NCI-H1694 treated with DMSO at 0.1 percent for 48 hours (cell line): ENCODE data around the gene DAPK2.

Source experiments
- DNase-seq: peaks from one replicate; lab custom pipeline; 2025; lab: John Stamatoyannopoulos, UW

Gene DAPK2

DNA sequence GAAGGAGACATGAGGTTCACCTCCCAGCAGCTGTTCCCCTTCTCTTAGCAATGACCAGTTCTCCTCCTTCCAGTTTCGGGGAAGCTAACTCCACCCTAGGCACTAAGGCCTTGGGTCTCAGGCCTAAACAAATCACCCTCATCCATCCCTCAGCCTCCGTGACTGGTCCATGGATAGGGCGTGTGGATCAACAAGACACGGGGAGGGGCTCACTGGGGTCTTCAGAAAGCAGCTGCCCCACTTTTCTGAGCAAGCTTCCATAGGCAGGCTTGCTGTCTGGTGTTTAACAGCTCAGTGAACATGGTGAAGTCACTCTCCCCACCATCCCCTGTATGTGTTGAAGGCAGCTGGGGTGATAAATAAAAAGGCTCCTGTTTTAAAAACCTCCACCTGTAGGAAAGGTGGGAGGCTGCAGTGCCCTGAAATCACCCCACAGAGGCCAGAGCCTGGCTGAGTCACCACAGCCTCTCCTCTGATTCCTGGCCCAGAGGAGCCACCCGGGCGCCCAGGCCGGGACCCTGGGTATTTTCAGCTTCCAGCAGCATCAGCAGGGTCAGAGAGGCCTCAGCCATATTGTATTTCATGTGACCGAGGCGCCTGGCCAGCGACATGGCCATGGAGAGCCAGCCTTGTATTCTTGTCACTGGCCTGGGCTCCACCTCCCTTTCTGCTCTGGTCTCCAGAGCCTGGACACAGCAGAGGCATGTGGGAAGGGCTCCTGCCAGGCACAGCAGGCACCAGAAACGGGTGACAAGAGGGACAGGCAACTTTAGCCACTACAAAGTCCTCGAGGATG is 152.2 kb downstream of the DAPK2 start:
- DNase-seq, result no peak

- DNase-seq, result no peak
These were observed 153.4 kb downstream of the DAPK2 start for GRCh38 chr15:63892794-63893441.

GRCh38 chr15:63891768-63892133 is 154.5 kb downstream of the DAPK2 start:
- DNase-seq, result no peak

- peak; percentile 57 for DNase-seq
These were observed 155.1 kb downstream of the DAPK2 start for GRCh38 chr15:63891079-63891767.

DNA sequence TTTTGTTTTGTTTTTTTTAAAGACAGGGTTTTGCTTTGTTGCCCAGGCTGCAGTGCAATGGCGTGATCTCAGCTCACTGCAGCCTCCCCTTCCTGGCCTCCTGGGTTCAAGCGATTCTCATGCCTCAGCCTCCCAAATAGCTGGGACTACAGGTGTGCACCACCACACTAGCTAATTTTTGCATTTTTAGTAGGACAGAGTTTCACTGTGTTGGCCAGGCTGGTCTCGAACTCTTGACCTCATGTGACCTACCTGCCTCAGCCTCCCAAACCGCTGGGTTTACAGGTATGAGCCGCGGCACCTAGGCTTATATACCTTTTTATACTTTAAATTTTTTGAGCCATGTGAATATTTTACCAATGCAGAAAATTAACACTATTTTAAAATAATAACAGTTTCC is 155.7 kb downstream of the DAPK2 start:
- DNase-seq, result no peak

- no peak for DNase-seq
These were observed 156.5 kb downstream of the DAPK2 start for GRCh38 chr15:63889831-63890230.

DNA sequence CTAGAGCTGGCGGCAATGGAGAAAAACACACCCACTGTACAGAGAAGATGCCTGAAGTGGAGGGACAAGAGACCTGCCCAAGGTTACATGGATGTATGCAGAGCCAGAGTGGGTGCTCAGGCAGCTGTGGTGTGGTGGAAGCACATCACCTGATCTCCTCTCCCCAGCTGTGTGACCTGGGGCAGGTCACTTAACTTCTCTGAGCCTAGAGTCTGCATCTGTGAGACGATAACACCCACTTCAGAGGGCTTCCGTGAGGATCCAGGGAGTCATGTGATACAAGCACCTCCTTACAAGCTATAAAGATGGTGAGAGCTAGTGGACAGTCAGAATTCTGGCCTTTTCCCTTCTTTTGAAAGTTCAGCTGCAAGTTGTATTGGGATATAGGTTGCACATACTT is 157.5 kb downstream of the DAPK2 start:
- no peak for DNase-seq

GRCh38 chr15:63888146-63888545 is 158.1 kb downstream of the DAPK2 start:
- no peak for DNase-seq

DNA sequence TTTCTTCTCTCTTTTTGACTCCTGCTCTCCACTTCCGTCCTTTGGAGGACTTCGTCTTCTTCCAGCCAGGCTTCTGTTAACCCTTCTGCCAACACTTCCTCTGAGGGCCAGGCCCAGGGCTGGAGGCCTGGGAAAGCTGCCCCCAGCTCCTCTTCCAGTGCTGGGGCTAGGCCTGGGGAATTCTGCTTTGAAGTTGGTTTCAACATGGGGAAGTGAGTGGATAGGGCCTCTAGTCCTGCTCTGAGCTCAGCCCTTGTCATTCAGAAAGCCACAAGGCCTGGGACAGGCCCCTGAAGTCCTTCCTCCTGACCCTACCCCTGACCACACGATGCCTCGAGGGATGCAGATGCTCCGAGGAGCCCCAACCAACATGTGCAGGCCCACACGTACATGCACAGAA is 158.7 kb downstream of the DAPK2 start:
- DNase-seq, result no peak

DNA sequence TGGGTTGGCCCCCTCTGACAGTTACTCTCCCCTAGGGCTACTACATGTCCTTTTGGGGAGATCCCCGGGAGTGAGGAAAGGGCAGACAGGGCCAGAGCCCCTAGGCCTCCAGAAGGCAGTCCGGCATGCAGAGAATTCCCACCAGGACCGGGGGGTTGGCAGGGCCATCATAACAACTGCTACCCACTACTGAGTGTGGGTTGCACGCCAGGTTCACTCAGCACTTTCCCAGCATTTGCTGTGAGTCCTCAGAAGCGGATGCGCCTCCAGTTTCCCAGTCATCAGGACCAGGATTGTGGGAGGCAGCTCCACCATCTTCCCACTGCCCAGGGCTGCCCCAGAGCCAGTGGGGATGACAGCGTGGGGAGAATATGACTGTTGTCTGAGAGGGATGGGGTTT is 161.3 kb downstream of the DAPK2 start:
- DNase-seq, result no peak

DNA sequence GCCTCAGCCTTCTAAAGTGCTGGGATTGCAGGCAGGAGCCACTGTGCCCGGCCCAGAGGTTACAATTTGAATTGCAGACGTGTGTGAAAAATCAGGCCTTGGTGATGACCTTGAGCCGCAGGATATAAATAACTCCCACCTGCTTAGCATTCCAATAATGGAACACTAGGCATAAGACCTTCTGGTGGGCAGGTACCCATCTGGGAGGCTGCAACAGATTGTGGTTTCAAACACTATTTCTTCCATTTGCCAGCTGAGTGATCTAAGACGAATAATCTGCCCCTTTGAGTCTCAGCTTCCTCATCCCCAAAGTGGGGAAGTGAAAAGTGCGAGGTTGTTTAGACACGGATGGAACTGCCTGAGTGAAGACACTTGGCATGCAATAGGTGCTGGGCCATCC is 164.9 kb downstream of the DAPK2 start:
- no peak for DNase-seq

GRCh38 chr15:63880744-63881143 is 165.5 kb downstream of the DAPK2 start:
- no peak for DNase-seq

DNA sequence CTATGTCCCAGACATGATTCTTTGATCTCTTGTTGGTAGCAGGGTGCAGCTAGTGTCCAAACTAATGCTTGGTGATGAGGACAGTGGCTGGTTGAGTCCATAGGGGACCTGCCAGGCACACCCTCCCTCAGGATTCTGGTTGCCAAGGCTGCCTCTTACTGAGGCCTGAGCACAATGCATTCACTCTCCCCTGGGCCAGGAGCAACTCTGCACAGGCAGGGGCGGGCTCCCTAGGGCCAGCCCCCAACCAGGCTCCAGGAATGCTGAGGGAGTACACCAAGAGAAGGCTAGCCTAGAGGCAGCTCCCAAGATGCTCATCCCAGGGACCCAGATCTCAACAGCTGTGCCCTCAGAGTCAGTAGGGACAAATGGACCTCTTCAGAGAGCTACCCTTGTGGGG is 166.3 kb downstream of the DAPK2 start:
- DNase-seq, result no peak

DNA sequence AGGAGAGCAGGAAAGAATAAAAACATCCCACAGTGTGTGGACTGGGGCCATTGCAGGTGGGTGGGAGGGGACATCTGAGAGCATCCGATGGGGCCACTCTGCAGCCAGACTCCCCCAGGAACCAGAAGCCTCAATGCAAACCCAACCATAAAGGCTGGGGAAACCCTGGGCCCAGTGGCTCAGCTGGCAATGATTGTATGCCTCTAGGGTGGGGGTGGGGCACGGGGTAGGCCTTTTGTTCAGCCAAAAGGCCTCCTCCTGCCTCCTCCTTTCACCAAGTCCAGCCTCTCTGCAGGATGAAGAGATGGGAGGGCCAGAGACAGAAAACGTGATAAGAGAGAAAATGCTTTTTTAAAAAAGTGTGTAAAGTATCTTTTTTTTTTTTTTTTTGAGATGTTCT is 167.1 kb downstream of the DAPK2 start:
- no peak for DNase-seq

DNA sequence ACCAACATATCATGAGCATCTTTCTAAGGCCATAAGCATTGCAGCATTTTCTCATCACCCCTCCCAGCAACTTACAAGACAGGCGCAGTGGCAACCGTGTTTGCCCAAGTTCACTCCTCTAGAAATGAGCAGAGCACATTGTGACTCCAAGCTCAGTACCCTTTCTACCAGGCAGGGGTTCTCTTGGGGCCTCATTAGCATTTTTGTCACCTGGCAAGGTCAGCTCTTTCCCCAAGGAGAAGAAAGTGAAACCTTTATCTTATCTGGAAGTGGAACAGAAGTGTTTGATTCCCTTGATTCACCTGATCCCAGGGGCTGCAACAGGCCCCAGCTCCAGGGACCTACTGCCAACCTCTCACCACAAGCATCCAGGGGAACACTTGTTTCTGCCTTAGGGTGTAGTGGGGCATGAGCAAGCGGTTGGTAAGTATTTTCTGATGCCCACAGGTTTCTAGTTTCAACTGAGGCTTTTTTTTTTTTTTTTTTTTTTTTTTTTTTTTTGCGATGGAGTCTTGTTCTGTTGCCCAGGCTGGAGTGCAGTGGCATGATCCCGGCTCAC is 168.5 kb downstream of the DAPK2 start:
- no peak for DNase-seq

GRCh38 chr15:63876085-63876662 is 170.1 kb downstream of the DAPK2 start:
- DNase-seq, result no peak

- DNase-seq, result no peak
These were observed 171.7 kb downstream of the DAPK2 start for GRCh38 chr15:63874616-63875015.

GRCh38 chr15:63872759-63873510 is 173.3 kb downstream of the DAPK2 start:
- DNase-seq, result no peak

DNA sequence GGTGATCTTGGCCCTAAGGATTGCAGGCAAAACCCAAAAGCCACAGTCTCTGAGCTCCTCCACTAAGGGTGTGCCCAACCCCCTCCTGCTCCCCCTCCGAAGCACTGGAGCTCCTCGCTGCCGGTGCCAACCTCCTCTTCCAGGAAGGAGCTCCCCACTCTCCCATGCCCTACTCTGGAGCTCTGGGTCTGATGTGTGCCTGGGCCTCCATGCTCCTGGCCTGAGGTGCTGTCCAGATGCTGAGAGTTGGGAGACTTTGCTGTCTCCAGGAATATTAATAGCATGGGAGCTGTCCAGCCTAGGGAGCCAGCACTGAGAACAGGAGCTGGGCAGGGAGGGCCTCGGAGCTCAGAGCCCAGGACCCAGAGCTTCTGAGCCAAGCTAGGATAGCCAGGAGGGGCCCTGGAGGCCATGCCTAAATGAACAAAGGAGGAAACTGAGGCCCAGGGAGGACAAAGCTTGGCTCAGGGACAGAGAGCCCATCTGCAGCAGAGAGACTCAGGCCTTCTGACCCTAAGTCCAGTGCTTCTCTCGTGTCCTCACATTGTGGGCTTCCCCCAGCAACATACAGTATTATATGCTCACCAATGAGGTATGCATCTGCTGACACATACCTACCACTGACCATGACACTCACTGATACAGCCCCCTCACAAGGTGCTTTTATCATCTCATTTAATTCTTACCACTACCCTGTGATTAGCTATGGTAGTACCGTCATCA is 175.6 kb downstream of the DAPK2 start:
- DNase-seq, result no peak

DNA sequence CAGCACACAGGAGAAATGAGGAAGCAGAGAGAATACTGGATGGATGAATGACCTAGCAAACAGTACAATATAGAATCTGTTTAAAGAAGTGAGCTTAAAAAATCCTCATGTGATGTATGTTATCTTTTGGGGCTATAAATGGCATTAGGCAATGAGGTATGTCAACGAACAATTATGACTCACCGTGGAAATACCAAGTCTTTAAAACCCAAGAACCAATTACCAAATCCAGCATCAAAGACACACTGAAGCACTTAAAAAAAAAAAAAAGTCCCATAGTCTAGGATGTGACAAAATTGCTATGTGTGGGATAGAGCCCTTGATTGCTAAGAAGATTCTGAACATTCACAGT is 176.3 kb downstream of the DAPK2 start:
- DNase-seq, result no peak

DNA sequence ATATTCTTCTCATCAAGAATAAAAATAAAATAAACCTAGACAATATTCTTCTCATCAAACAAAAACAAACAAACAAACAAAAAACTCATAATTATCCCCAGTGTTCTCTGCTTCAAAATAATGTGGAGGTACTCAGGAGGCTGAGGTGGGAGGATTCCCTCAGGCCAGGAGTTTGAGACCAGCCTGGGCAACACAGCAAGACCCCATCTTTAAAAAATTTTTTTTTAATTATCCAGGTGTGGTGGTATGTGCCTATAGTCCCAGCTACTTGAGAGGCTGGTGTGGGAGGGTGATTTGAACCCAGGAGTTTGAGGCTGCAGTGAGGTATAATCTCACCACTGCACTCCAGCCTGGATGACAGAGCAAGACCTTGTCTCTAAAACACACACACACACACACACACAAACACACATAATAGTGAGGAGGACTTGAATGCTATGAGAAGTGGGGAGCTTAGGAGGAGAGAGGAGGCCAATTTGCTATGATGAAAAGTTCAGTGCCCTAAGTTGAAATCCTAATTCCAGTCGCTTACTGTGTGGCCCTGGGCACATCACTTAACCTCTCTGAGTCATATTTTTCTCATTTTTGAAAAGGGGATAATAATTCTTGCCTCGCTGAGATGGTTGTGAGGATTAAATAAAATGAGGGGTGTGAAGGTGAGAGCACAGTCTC is 176.8 kb downstream of the DAPK2 start:
- no peak for DNase-seq
